ENCODE data around the gene MITD1. TPM values are rescaled to one million over a fixed set of nuclear protein-coding genes. Genes with fewer than 3 reads are reported as not detected.

Gene MITD1
- 10 to 100 TPM; 49.8 to 55.9 TPM for total RNA-seq

GRCh38 chr2:99180755-99181623 is at the start of gene MITD1, which contains the start of gene MRPL30:
MITD1 (minus strand) TSS chr2:99181058; CDS start chr2:99180981, 77 bp downstream.
MRPL30 (plus strand) TSS chr2:99181184; CDS start chr2:99186204, 5,020 bp downstream.
- ChIA-PET CTCF (interaction anchor here (0.8 to 2.1 kb wide), 11 partner anchors 9 to 532 kb away, joined by 3 to 8 read pairs (median 5); partner anchors contain the start of genes LIPT1 and TSGA10), POLR2A (interaction anchor here (0.6 to 2.3 kb wide), 13 partner anchors 10 to 409 kb away, joined by 3 to 10 read pairs (median 3); partner anchors contain the start of genes LIPT1, TSGA10 and TXNDC9)
- intact Hi-C loops (cut with micrococcal nuclease): no loop called here
- peak within 1 kb of the TSS; percentile 97 for H3K27ac Mint-ChIP-seq
- no peaks in the 10 kb centered on the region for H3K9me3 Mint-ChIP-seq
- H3K4me1 Mint-ChIP-seq (ENCODE audit: low read depth): peaks cover 48% of the 10 kb centered on the region
- no peak for TF ChIP-seq CTCF (IDR thresholded peaks at IDR 0.05)
- H3K4me3 Mint-ChIP-seq: peak within 1 kb of the TSS; percentile 98
- ATAC-seq (peak; percentile 95), DNase-seq (peak; percentile 91)
- peaks cover 9% of the 10 kb centered on the region for H3K36me3 Mint-ChIP-seq (ENCODE audit: low read depth)
- no peaks in the 10 kb centered on the region for H3K27me3 Mint-ChIP-seq

GRCh38 chr2:99217929-99218501 is 37.2 kb upstream of the MITD1 start:
- H3K4me1 Mint-ChIP-seq (ENCODE audit: low read depth): no peaks in the 10 kb centered on the region
- no peak overlapping the region for H3K27ac Mint-ChIP-seq
- POLR2A ChIA-PET: no interaction called here

GRCh38 chr2:99216096-99216495 is 35.2 kb upstream of the MITD1 start:
- no peak for TF ChIP-seq CTCF (IDR thresholded peaks at IDR 0.05)
- ChIA-PET CTCF (no interaction called here), POLR2A (no interaction called here)
- H3K36me3 Mint-ChIP-seq (ENCODE audit: low read depth): peaks cover 7% of the 10 kb centered on the region
- H3K4me3 Mint-ChIP-seq: no peak overlapping the region
- no peak for DNase-seq
- no peaks in the 10 kb centered on the region for H3K9me3 Mint-ChIP-seq
- no peak for ATAC-seq
- H3K27me3 Mint-ChIP-seq: no peaks in the 10 kb centered on the region
- H3K27ac Mint-ChIP-seq: no peak overlapping the region
- no peaks in the 10 kb centered on the region for H3K4me1 Mint-ChIP-seq (ENCODE audit: low read depth)
- intact Hi-C loops (cut with micrococcal nuclease): no loop called here

More at GRCh38 chr2:99217929-99218501, 37.2 kb upstream of the MITD1 start:
- CTCF ChIA-PET: no interaction called here
- intact Hi-C loops (cut with micrococcal nuclease): no loop called here
- no peak for ATAC-seq
- Mint-ChIP-seq H3K9me3 (no peaks in the 10 kb centered on the region), H3K36me3 (ENCODE audit: low read depth) (peaks cover 14% of the 10 kb centered on the region), H3K4me3 (no peak overlapping the region), H3K27me3 (no peaks in the 10 kb centered on the region)
- no peak for TF ChIP-seq CTCF (IDR thresholded peaks at IDR 0.05)
- DNase-seq: no peak

GRCh38 chr2:99205491-99205890 is 24.6 kb upstream of the MITD1 start:
- no peaks in the 10 kb centered on the region for H3K4me1 Mint-ChIP-seq (ENCODE audit: low read depth)
- DNase-seq (no peak), ATAC-seq (no peak)
- no peaks in the 10 kb centered on the region for H3K27me3 Mint-ChIP-seq
- H3K27ac Mint-ChIP-seq: no peak overlapping the region
- no peak overlapping the region for H3K4me3 Mint-ChIP-seq
- POLR2A ChIA-PET: no interaction called here
- no peak for TF ChIP-seq CTCF (IDR thresholded peaks at IDR 0.05)
- intact Hi-C loops (cut with micrococcal nuclease): no loop called here
- CTCF ChIA-PET: no interaction called here
- peaks cover 3% of the 10 kb centered on the region for H3K9me3 Mint-ChIP-seq
- peaks cover 17% of the 10 kb centered on the region for H3K36me3 Mint-ChIP-seq (ENCODE audit: low read depth)

Measured in activated CD8-positive, alpha-beta T cell treated with anti-CD3 and anti-CD28 coated beads for 36 hours (primary cell).